Smooth muscle cell of the brain vasculature (primary cell): ENCODE measurements around the gene PTPN9.
"Not testable (repeated sequence)": the region's sequence is repeated elsewhere in the genome, so short reads cannot be mapped to it uniquely, and the experiment has no call there.

Experiments
- DNase-seq: peaks from one replicate; pipeline ENCODE4 v3.0.0-alpha.2; 2012; ENCODE audit warnings: low read depth, low spot score

PTPN9 gene

GRCh38 chr15:75582943-75583342 is 3.8 kb upstream of the PTPN9 start:
- not testable (repeated sequence) for DNase-seq

GRCh38 chr15:75578173-75578947 is 755 bp downstream of the PTPN9 start:
- no peak for DNase-seq

GRCh38 chr15:75577401-75578172 is 1.5 kb downstream of the PTPN9 start:
- DNase-seq, result no peak

GRCh38 chr15:75573648-75574384 is 5.3 kb downstream of the PTPN9 start:
- no peak for DNase-seq

GRCh38 chr15:75570126-75570845 is 8.8 kb downstream of the PTPN9 start:
- no peak for DNase-seq

GRCh38 chr15:75565062-75565970 is 13.8 kb downstream of the PTPN9 start:
- DNase-seq, result no peak

- no peak for DNase-seq
Observed at GRCh38 chr15:75561888-75562287, 17.2 kb downstream of the PTPN9 start.

GRCh38 chr15:75559360-75559759 is 19.8 kb downstream of the PTPN9 start:
- DNase-seq, result not testable (repeated sequence)

- DNase-seq, result not testable (repeated sequence)
Observed at GRCh38 chr15:75558955-75559354, 20.2 kb downstream of the PTPN9 start.

GRCh38 chr15:75554717-75555116 is 24.4 kb downstream of the PTPN9 start:
- DNase-seq, result no peak

- DNase-seq, result no peak
Observed at GRCh38 chr15:75553659-75554058, 25.5 kb downstream of the PTPN9 start.

- DNase-seq, result no peak
Observed at GRCh38 chr15:75551091-75551490, 28.0 kb downstream of the PTPN9 start.

- no peak for DNase-seq
Observed at GRCh38 chr15:75545064-75545463, 34.1 kb downstream of the PTPN9 start.

GRCh38 chr15:75544359-75544758 is 34.8 kb downstream of the PTPN9 start:
- DNase-seq, result no peak

GRCh38 chr15:75542949-75543545 is 36.1 kb downstream of the PTPN9 start:
- not testable (repeated sequence) for DNase-seq

- no peak for DNase-seq
Observed at GRCh38 chr15:75542386-75542797, 36.7 kb downstream of the PTPN9 start.

- DNase-seq, result no peak
Observed at GRCh38 chr15:75538376-75538775, 40.7 kb downstream of the PTPN9 start.

- DNase-seq, result no peak
Observed at GRCh38 chr15:75533945-75534344, 45.2 kb downstream of the PTPN9 start.

- peak; percentile 96 for DNase-seq
Observed at GRCh38 chr15:75532413-75533250, 46.5 kb downstream of the PTPN9 start.
